ENCODE results near the gene VAPA. TPM values are rescaled to one million over a fixed set of nuclear protein-coding genes. Genes with fewer than 3 reads are reported as not detected.

VAPA gene
- total RNA-seq, 2 experiments from 2014 or later = 146 to 152 TPM

DNA sequence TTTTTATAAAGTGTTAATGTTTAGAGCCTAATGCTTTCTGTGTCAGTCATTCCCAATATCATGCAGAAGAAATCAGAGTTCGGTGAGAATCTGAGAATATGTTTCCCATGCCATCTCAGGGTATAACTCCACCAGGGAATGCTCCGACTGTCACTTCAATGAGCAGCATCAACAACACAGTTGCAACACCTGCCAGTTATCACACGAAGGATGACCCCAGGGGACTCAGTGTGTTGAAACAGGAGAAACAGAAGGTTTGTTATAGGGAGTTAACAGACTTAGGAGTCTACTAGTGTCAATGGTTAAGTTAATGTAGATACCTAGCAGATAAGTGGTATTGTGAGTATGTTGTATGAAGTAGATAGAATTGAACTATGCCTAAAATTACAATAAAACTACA lies 31.0 kb downstream of the VAPA start:
- intact Hi-C loops (cut with micrococcal nuclease) = no loop called here
- ChIA-PET POLR2A (no interaction called here), CTCF (no interaction called here)
- Mint-ChIP-seq H3K9me3 (no peaks in the 10 kb centered on the region), H3K4me3 (no peak overlapping the region), H3K27me3 (no peaks in the 10 kb centered on the region), H3K36me3 (ENCODE audit: low read depth) (peaks cover 37% of the 10 kb centered on the region), H3K4me1 (ENCODE audit: low read depth) (peaks cover 9% of the 10 kb centered on the region), H3K27ac (no peak overlapping the region)
- TF ChIP-seq, protein P1, sequence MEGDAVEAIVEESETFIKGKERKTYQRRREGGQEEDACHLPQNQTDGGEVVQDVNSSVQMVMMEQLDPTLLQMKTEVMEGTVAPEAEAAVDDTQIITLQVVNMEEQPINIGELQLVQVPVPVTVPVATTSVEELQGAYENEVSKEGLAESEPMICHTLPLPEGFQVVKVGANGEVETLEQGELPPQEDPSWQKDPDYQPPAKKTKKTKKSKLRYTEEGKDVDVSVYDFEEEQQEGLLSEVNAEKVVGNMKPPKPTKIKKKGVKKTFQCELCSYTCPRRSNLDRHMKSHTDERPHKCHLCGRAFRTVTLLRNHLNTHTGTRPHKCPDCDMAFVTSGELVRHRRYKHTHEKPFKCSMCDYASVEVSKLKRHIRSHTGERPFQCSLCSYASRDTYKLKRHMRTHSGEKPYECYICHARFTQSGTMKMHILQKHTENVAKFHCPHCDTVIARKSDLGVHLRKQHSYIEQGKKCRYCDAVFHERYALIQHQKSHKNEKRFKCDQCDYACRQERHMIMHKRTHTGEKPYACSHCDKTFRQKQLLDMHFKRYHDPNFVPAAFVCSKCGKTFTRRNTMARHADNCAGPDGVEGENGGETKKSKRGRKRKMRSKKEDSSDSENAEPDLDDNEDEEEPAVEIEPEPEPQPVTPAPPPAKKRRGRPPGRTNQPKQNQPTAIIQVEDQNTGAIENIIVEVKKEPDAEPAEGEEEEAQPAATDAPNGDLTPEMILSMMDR (IDR thresholded peaks at IDR 0.05) = no peak
- ATAC-seq (no peak), DNase-seq (no peak)

- intact Hi-C loops (cut with micrococcal nuclease) = no loop called here
- POLR2A ChIA-PET = no interaction called here
- TF ChIP-seq, protein P1 (IDR thresholded peaks at IDR 0.05) = no peak
- peaks cover 7% of the 10 kb centered on the region for H3K4me1 Mint-ChIP-seq (ENCODE audit: low read depth)
- H3K9me3 Mint-ChIP-seq = no peaks in the 10 kb centered on the region
- CTCF ChIA-PET = interaction anchor here (0.8 kb wide), 1 partner anchor 12 kb away, joined by 3 read pairs; no protein-coding TSS in a partner anchor
- peaks cover 41% of the 10 kb centered on the region for H3K36me3 Mint-ChIP-seq (ENCODE audit: low read depth)
- no peaks in the 10 kb centered on the region for H3K27me3 Mint-ChIP-seq
- no peak overlapping the region for H3K4me3 Mint-ChIP-seq
- DNase-seq (no peak), ATAC-seq (no peak)
- H3K27ac Mint-ChIP-seq = no peak overlapping the region
These were observed 33.0 kb downstream of the VAPA start for GRCh38 chr18:9946831-9947230.

DNA sequence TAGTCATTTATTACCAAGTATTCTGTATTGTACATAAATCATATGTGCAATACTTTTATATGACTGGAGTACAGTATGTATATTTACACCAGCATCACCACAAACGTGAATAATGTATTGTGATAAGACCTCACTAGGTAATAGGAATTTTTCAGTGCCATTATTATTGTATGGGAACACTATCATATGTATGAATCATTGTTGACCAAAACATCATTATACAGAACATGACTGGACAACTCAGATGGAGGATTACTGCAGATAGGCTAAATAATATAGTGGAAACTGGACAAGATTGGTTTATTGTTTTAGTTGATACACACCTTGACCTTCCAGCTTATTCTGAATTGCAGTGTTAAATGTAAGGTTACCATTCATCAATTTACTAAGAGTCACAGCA lies 33.4 kb downstream of the VAPA start:
- Mint-ChIP-seq H3K9me3 (no peaks in the 10 kb centered on the region), H3K4me1 (ENCODE audit: low read depth) (peaks cover 9% of the 10 kb centered on the region), H3K4me3 (no peak overlapping the region), H3K27ac (no peak overlapping the region), H3K27me3 (no peaks in the 10 kb centered on the region), H3K36me3 (ENCODE audit: low read depth) (peaks cover 43% of the 10 kb centered on the region)
- TF ChIP-seq, protein P1 (IDR thresholded peaks at IDR 0.05) = no peak
- ATAC-seq (no peak), DNase-seq (no peak)
- CTCF ChIA-PET = interaction anchor here (0.8 kb wide), 1 partner anchor 11 kb away, joined by 3 read pairs; no protein-coding TSS in a partner anchor
- intact Hi-C loops (cut with micrococcal nuclease) = no loop called here
- POLR2A ChIA-PET = no interaction called here

GRCh38 chr18:9949315-9949714 lies 35.5 kb downstream of the VAPA start:
- CTCF ChIA-PET = interaction anchor here (1.1 to 3.0 kb wide), 3 partner anchors 9 to 22 kb away, joined by 4 to 12 read pairs (median 7); no protein-coding TSS in a partner anchor
- intact Hi-C loops (cut with micrococcal nuclease) = no loop called here

GRCh38 chr18:9949861-9950260 lies 36.0 kb downstream of the VAPA start:
- intact Hi-C loops (cut with micrococcal nuclease) = no loop called here

More at GRCh38 chr18:9949315-9949714, 35.5 kb downstream of the VAPA start:
- no peak for DNase-seq
- H3K4me1 Mint-ChIP-seq (ENCODE audit: low read depth) = peaks cover 15% of the 10 kb centered on the region
- POLR2A ChIA-PET = interaction anchor here (0.7 kb wide), 1 partner anchor 167 kb away, joined by 3 read pairs; no protein-coding TSS in a partner anchor
- H3K4me3 Mint-ChIP-seq = no peak overlapping the region
- TF ChIP-seq, protein P1 (IDR thresholded peaks at IDR 0.05) = no peak
- no peak for ATAC-seq
- H3K27me3 Mint-ChIP-seq = no peaks in the 10 kb centered on the region
- no peaks in the 10 kb centered on the region for H3K9me3 Mint-ChIP-seq
- H3K27ac Mint-ChIP-seq = no peak overlapping the region
- H3K36me3 Mint-ChIP-seq (ENCODE audit: low read depth) = peaks cover 50% of the 10 kb centered on the region

More at GRCh38 chr18:9949861-9950260, 36.0 kb downstream of the VAPA start:
- H3K27ac Mint-ChIP-seq = no peak overlapping the region
- ATAC-seq (no peak), DNase-seq (no peak)
- no peaks in the 10 kb centered on the region for H3K9me3 Mint-ChIP-seq
- TF ChIP-seq, protein P1 (IDR thresholded peaks at IDR 0.05) = no peak
- peaks cover 14% of the 10 kb centered on the region for H3K4me1 Mint-ChIP-seq (ENCODE audit: low read depth)
- POLR2A ChIA-PET = no interaction called here
- no peaks in the 10 kb centered on the region for H3K27me3 Mint-ChIP-seq
- H3K4me3 Mint-ChIP-seq = no peak overlapping the region
- H3K36me3 Mint-ChIP-seq (ENCODE audit: low read depth) = peaks cover 53% of the 10 kb centered on the region
- CTCF ChIA-PET = interaction anchor here (0.7 to 3.0 kb wide), 5 partner anchors 9 to 23 kb away, joined by 4 to 12 read pairs (median 7); no protein-coding TSS in a partner anchor

Measured in activated CD8-positive, alpha-beta T cell treated with anti-CD3 and anti-CD28 coated beads for 36 hours (primary cell).